Keratinocyte (primary cell): Measurements from ENCODE around the gene KMT2E.

Experiments used
- EZH2 ChIP-seq: IDR thresholded peaks from one replicate; pipeline ENCODE4 v1.6.1; 2012; ENCODE audit warnings: inconsistent platforms, mild to moderate bottlenecking, low read length, moderate library complexity
- TF ChIP-seq, protein P1 (sequence below), 3 experiments: IDR thresholded peaks in 1 of 3; conservative IDR thresholded peaks in 1 of 3; optimal IDR thresholded peaks in 1 of 3; 2 replicates in 2 of 3; 3 replicates in 1 of 3; pipeline versions ENCODE3 to v1.5.1; 2011; ENCODE audit warnings: low read length in 3 of 3, mild to moderate bottlenecking in 3 of 3, moderate library complexity in 2 of 3, control low read depth in 1 of 3, inconsistent platforms in 1 of 3; ENCODE audit not compliant: insufficient read depth in 2 of 3; ENCODE audit errors: extremely low read depth in 1 of 3

DNA sequence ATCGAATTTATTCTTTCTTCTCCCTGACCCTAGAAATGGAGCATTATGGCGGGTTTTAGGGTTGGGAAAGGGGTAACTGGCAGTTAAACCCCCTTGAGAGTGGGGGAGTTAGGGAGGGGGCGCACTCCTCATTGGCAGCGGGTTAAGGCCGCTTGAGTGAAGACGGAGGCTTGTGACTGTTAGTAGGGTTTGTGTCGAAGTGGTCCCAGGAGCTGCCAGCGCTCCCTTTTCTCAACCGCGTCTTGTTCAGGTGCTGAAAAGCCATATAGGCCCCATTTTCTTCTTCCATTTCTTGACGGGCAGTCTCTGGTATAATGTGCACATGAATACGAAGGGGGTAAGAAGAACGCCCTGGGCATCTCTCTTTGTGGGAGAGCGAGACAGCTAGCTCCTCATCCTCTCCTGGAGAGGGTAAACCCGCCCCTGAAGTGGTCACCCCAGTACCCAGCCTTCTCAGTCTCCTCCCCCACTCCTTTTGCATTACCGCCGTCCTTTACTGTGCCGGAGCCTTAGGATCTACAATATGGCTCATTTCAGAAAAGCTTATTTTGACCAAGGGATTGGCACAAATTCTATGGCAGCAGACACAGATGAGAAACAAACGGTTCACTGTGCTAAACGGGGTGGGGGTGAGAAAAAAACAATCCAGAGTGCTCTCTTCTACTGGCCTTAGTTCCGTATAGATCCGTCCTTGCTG is 836 bp downstream of the KMT2E start:
- TF ChIP-seq EZH2 = no peak
- TF ChIP-seq, protein P1, sequence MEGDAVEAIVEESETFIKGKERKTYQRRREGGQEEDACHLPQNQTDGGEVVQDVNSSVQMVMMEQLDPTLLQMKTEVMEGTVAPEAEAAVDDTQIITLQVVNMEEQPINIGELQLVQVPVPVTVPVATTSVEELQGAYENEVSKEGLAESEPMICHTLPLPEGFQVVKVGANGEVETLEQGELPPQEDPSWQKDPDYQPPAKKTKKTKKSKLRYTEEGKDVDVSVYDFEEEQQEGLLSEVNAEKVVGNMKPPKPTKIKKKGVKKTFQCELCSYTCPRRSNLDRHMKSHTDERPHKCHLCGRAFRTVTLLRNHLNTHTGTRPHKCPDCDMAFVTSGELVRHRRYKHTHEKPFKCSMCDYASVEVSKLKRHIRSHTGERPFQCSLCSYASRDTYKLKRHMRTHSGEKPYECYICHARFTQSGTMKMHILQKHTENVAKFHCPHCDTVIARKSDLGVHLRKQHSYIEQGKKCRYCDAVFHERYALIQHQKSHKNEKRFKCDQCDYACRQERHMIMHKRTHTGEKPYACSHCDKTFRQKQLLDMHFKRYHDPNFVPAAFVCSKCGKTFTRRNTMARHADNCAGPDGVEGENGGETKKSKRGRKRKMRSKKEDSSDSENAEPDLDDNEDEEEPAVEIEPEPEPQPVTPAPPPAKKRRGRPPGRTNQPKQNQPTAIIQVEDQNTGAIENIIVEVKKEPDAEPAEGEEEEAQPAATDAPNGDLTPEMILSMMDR (optimal IDR thresholded peaks at IDR 0.05 in 1 of 3, IDR thresholded peaks at IDR 0.05 in 1 of 3, conservative IDR thresholded peaks at IDR 0.05 in 1 of 3; ENCODE audit: extremely low read depth in 1 of 3, insufficient read depth in 2 of 3, low read length in 3 of 3) = no peak
